Stimulated activated naive B cell treated with anti-CD40 and anti-IgM and Interleukin-4, amounts not matched to agents 10 μg/mL and 1 μg/mL and 100 μg/mL, for 72 hours (primary cell): ENCODE data around the gene NCBP2.
"Not testable (repeated sequence)": the region's sequence is repeated elsewhere in the genome, so short reads cannot be mapped to it uniquely, and the experiment has no call there.

Source experiments
- ATAC-seq, 2 donors: fragments of 150-1000 bp; cut with Tn5 transposase; replicated peaks; 2 replicates each; pipeline ENCODE4 v1.10.0; 2021; ENCODE audit warnings: moderate library complexity in 1 of 2
- DNase-seq: peaks from one replicate; pipeline ENCODE4 v3.0.0; 2021
- H3K27ac Mint-ChIP-seq: one replicate; pipeline ENCODE4 v1.8.0; 2022; ENCODE audit warnings: mild to moderate bottlenecking, mixed read lengths
- H3K27me3 Mint-ChIP-seq, 2 donors: one replicate each; pipeline ENCODE4 v1.8.0; 2022; ENCODE audit warnings: mixed read lengths in 2 of 2
- H3K36me3 Mint-ChIP-seq, 2 donors: one replicate each; pipeline ENCODE4 v1.8.0; 2022; ENCODE audit warnings: mixed read lengths in 2 of 2, mild to moderate bottlenecking in 1 of 2
- H3K4me1 Mint-ChIP-seq, 2 donors: one replicate each; pipeline ENCODE4 v1.8.0; 2022; ENCODE audit warnings: mixed read lengths in 2 of 2, mild to moderate bottlenecking in 1 of 2
- H3K4me3 Mint-ChIP-seq, 2 donors: one replicate each; pipeline ENCODE4 v1.8.0; 2022; ENCODE audit warnings: mild to moderate bottlenecking in 2 of 2, mixed read lengths in 2 of 2, moderate library complexity in 1 of 2
- H3K9me3 Mint-ChIP-seq, 2 donors: one replicate each; pipeline ENCODE4 v1.8.0; 2022; ENCODE audit warnings: mixed read lengths in 2 of 2, mild to moderate bottlenecking in 1 of 2

Gene NCBP2

DNA sequence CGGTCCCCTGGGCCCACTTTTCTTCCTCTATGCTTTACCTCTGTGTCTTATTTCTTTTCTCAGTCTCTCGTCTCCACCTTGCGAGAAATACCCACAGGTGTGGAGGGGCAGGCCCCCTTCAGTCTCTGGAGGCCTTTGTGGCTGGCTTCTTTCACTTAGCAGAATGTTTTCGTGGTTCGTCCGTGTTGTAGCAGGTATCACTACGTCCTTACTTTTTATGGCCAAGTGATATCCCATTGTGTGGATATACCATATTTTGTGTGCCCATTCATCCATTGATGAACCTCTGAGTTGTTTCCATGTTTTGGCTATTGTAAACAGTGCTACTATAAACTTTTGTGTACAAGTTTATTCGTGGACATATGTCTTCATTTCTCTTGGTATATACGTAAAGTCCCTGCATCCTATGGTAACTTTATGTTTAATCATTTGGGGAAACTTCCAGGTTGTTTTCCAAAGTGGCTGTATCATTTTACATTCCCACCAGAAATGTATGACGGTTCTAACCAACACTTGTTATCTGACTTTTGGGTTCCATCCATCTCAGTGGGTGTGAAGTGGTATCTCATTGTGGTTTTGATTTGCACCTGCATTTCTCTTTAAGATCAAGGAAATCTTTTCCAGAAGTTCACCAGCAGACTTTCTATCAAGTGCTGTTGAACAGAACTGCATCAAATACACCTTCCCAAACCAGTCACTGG lies 20.8 kb upstream of the NCBP2 start:
- peaks cover 0 to 4% of the 10 kb centered on the region in 2 donors for H3K27me3 Mint-ChIP-seq
- H3K27ac Mint-ChIP-seq = peak overlapping the region; percentile 79
- peak; percentile 66 to 68 for ATAC-seq
- H3K36me3 Mint-ChIP-seq = peaks cover 28 to 34% of the 10 kb centered on the region in 2 donors
- H3K9me3 Mint-ChIP-seq = peaks cover 10 to 21% of the 10 kb centered on the region in 2 donors
- H3K4me1 Mint-ChIP-seq = peaks cover 27 to 40% of the 10 kb centered on the region in 2 donors
- peak overlapping the region; percentile 37 to 46 for H3K4me3 Mint-ChIP-seq
- DNase-seq = no peak

GRCh38 chr3:196962108-196962929 lies 20.0 kb upstream of the NCBP2 start:
- Mint-ChIP-seq H3K4me1 (peaks cover 21 to 32% of the 10 kb centered on the region in 2 donors), H3K36me3 (peaks cover 24 to 26% of the 10 kb centered on the region in 2 donors), H3K9me3 (peaks cover 10 to 21% of the 10 kb centered on the region in 2 donors), H3K27me3 (peaks cover 0 to 4% of the 10 kb centered on the region in 2 donors), H3K4me3 (peak overlapping the region; percentile 37 to 46), H3K27ac (peak overlapping the region; percentile 79)
- DNase-seq (no peak), ATAC-seq (peak; percentile 45 to 61)

GRCh38 chr3:196954832-196955231 lies 12.5 kb upstream of the NCBP2 start:
- Mint-ChIP-seq H3K27ac (no peak overlapping the region), H3K27me3 (no peaks in the 10 kb centered on the region), H3K4me3 (no peak overlapping the region), H3K4me1 (no peaks in the 10 kb centered on the region), H3K9me3 (peaks cover 2 to 4% of the 10 kb centered on the region in 2 donors), H3K36me3 (no peaks in the 10 kb centered on the region)
- DNase-seq (no peak), ATAC-seq (no peak)

- Mint-ChIP-seq H3K27ac (no peak overlapping the region), H3K4me3 (no peak overlapping the region), H3K4me1 (no peaks in the 10 kb centered on the region), H3K36me3 (peaks cover 5 to 11% of the 10 kb centered on the region in 2 donors), H3K27me3 (no peaks in the 10 kb centered on the region), H3K9me3 (peaks cover under 1% of the 10 kb centered on the region in 2 donors)
- ATAC-seq (no peak), DNase-seq (no peak)
These were observed 9.0 kb upstream of the NCBP2 start for GRCh38 chr3:196951371-196951770.

GRCh38 chr3:196949750-196950149 lies 7.4 kb upstream of the NCBP2 start:
- no peak overlapping the region for H3K27ac Mint-ChIP-seq
- no peak overlapping the region for H3K4me3 Mint-ChIP-seq
- peaks cover 5 to 14% of the 10 kb centered on the region in 2 donors for H3K36me3 Mint-ChIP-seq
- peaks cover 2 to 4% of the 10 kb centered on the region in 2 donors for H3K4me1 Mint-ChIP-seq
- no peaks in the 10 kb centered on the region for H3K27me3 Mint-ChIP-seq
- DNase-seq = no peak
- H3K9me3 Mint-ChIP-seq = no peaks in the 10 kb centered on the region
- ATAC-seq = no peak

DNA sequence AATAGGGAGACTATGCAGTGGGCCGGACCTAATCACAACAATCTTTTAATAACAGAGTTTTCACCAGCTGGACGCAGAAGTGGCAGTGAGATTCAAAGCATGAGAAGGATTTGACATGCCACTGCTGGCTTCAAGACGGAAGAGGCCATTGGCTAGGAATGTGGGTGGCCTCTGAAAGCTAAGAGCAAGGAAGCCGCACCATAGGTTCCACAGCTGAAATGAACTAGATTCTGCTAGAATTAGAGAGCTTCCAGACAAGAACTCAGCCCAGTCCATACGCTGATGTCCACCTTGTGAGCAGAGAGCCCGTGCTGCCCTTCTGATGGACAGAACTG lies 6.9 kb upstream of the NCBP2 start:
- H3K4me1 Mint-ChIP-seq = peaks cover 7 to 8% of the 10 kb centered on the region in 2 donors
- H3K4me3 Mint-ChIP-seq = no peak overlapping the region
- H3K27ac Mint-ChIP-seq = no peak overlapping the region
- ATAC-seq (no peak), DNase-seq (no peak)
- H3K9me3 Mint-ChIP-seq = no peaks in the 10 kb centered on the region
- peaks cover 6 to 18% of the 10 kb centered on the region in 2 donors for H3K36me3 Mint-ChIP-seq
- no peaks in the 10 kb centered on the region for H3K27me3 Mint-ChIP-seq

- peak in 1 of 2 donors; percentile 29 for ATAC-seq
- no peak for DNase-seq
These were observed 6.3 kb upstream of the NCBP2 start for GRCh38 chr3:196948442-196949284.

DNA sequence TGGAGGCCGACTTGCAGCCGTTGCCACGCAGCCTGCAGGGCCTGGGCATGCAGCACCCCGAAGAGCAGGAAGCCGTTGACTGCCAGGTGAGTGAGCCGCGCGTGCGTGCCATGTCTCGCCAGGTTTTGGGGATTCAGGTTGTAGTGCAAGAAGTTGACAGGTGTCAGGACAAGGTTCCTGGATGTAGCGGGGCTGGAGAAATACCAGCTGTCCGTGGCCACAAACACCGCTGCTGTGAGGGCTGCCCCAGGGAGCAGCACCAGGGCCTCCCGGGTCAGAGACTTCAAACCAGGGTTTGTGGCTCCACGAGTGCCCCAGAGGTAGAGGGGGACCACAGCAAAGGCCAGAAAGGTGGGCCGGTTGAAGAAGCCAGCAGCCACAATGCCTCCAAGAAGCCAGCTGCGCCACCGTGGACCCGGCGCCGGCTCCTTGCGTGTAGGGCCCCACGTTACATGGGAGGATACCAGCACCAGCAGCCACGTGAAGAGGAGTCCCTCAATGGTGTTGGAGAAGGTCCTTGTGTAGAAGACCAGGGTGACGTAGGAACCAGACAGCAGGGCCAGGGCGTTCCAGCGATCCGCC lies 5.6 kb upstream of the NCBP2 start:
- ATAC-seq = no peak
- no peak overlapping the region for H3K27ac Mint-ChIP-seq
- H3K9me3 Mint-ChIP-seq = no peaks in the 10 kb centered on the region
- DNase-seq = no peak
- H3K4me1 Mint-ChIP-seq = peaks cover 11 to 22% of the 10 kb centered on the region in 2 donors
- H3K27me3 Mint-ChIP-seq = no peaks in the 10 kb centered on the region
- peaks cover 7 to 20% of the 10 kb centered on the region in 2 donors for H3K36me3 Mint-ChIP-seq
- H3K4me3 Mint-ChIP-seq = no peak overlapping the region

More at GRCh38 chr3:196948442-196949284, 6.3 kb upstream of the NCBP2 start:
- Mint-ChIP-seq H3K9me3 (no peaks in the 10 kb centered on the region), H3K4me3 (no peak overlapping the region), H3K4me1 (peaks cover 8 to 14% of the 10 kb centered on the region in 2 donors), H3K36me3 (peaks cover 7 to 18% of the 10 kb centered on the region in 2 donors), H3K27me3 (no peaks in the 10 kb centered on the region), H3K27ac (no peak overlapping the region)

- Mint-ChIP-seq H3K36me3 (peaks cover 7 to 24% of the 10 kb centered on the region in 2 donors), H3K27ac (peak overlapping the region; percentile 47), H3K4me1 (peaks cover 11 to 23% of the 10 kb centered on the region in 2 donors), H3K9me3 (no peaks in the 10 kb centered on the region), H3K4me3 (no peak overlapping the region), H3K27me3 (no peaks in the 10 kb centered on the region)
- DNase-seq (no peak), ATAC-seq (no peak)
These were observed 5.0 kb upstream of the NCBP2 start for GRCh38 chr3:196947136-196947859.

- not testable (repeated sequence) for H3K9me3 Mint-ChIP-seq, ATAC-seq, H3K27me3 Mint-ChIP-seq, DNase-seq, H3K27ac Mint-ChIP-seq
- Mint-ChIP-seq H3K4me3 (peak overlapping the region; percentile 86 to 96), H3K36me3 (peaks cover 18 to 43% of the 10 kb centered on the region in 2 donors), H3K4me1 (peaks cover 30 to 49% of the 10 kb centered on the region in 2 donors)
These were observed 1.9 kb upstream of the NCBP2 start for GRCh38 chr3:196944037-196944790.

DNA sequence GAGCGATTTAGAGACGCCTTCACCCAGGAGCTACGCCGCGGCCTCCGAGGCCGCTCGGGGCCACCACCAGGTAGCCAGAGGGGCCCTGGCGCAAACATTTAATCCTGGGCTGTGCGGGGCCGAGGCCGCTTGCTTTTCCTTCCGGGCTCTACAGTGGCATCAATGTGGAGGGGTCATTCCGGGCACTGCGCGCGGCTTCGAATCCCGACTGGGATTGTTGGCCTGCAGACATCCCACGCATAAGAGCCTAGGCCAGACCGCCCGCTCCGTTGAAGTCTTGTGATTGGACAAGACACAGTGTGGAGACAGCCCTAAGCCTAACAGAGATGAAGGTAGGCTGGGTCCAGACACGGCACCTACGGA lies 568 bp upstream of the NCBP2 start:
- DNase-seq (no peak), ATAC-seq (peak; percentile 2 to 3)
- H3K4me3 Mint-ChIP-seq = peak overlapping the region; percentile 86 to 96
- peak overlapping the region; percentile 96 for H3K27ac Mint-ChIP-seq
- H3K9me3 Mint-ChIP-seq = no peaks in the 10 kb centered on the region
- no peaks in the 10 kb centered on the region for H3K27me3 Mint-ChIP-seq
- H3K4me1 Mint-ChIP-seq = peaks cover 33 to 55% of the 10 kb centered on the region in 2 donors
- H3K36me3 Mint-ChIP-seq = peaks cover 26 to 51% of the 10 kb centered on the region in 2 donors

- peak overlapping the region; percentile 96 for H3K27ac Mint-ChIP-seq
- peak; percentile 62 for DNase-seq
- H3K9me3 Mint-ChIP-seq = no peaks in the 10 kb centered on the region
- no peaks in the 10 kb centered on the region for H3K27me3 Mint-ChIP-seq
- peak; percentile 53 to 58 for ATAC-seq
- peaks cover 35 to 55% of the 10 kb centered on the region in 2 donors for H3K4me1 Mint-ChIP-seq
- H3K4me3 Mint-ChIP-seq = peak overlapping the region; percentile 86 to 96
- H3K36me3 Mint-ChIP-seq = peaks cover 28 to 55% of the 10 kb centered on the region in 2 donors
These were observed 551 bp downstream of the NCBP2 start for GRCh38 chr3:196941729-196942225.
